Astrocyte (in vitro differentiated cells and primary cell): Measurements from ENCODE around the gene ULBP1. TPM values are rescaled to one million over a fixed set of nuclear protein-coding genes. Genes with fewer than 3 reads are reported as not detected.

ENCODE experiments used
- DNase-seq: peaks from one replicate; pipeline ENCODE4 v3.0.0-alpha.2; 2010; ENCODE audit warnings: low read depth
- FAIRE-seq: peaks from 2 replicates; lab custom pipeline; 2011; peaks lifted over from hg19 to GRCh38; lab: Jason Lieb, UNC
- H2AFZ ChIP-seq: 2 replicates; pipeline ENCODE4 v1.6.0; 2012; ENCODE audit warnings: low read depth, low read length, inconsistent platforms
- H3K27ac ChIP-seq: 2 replicates; pipeline ENCODE4 v1.5.1; 2011; ENCODE audit warnings: low read depth, low read length, inconsistent platforms
- H3K27me3 ChIP-seq: 2 replicates; pipeline ENCODE4 v1.6.0; 2011; ENCODE audit warnings: low read length, inconsistent platforms; ENCODE audit not compliant: insufficient read depth
- H3K36me3 ChIP-seq: 2 replicates; pipeline ENCODE4 v1.5.1; 2011; ENCODE audit warnings: low read length, inconsistent platforms; ENCODE audit not compliant: insufficient read depth
- H3K4me1 ChIP-seq: 2 replicates; pipeline ENCODE4 v1.5.1; 2011; ENCODE audit warnings: low read length, inconsistent platforms; ENCODE audit not compliant: insufficient read depth
- H3K4me2 ChIP-seq: 2 replicates; pipeline ENCODE4 v1.6.0; 2012; ENCODE audit warnings: low read length, inconsistent platforms
- H3K4me3 ChIP-seq: 2 replicates; pipeline ENCODE4 v1.5.1; 2011; ENCODE audit warnings: low read depth, mild to moderate bottlenecking, low read length, inconsistent platforms; ENCODE audit not compliant: insufficient read depth
- H3K79me2 ChIP-seq: 2 replicates; pipeline ENCODE4 v1.6.0; 2012; ENCODE audit warnings: mild to moderate bottlenecking, low read length, inconsistent platforms; ENCODE audit not compliant: insufficient read depth
- H3K9ac ChIP-seq: 2 replicates; pipeline ENCODE4 v1.6.0; 2012; ENCODE audit warnings: mild to moderate bottlenecking, low read length, inconsistent platforms
- H3K9me3 ChIP-seq: 2 replicates; pipeline ENCODE4 v1.5.1; 2012; ENCODE audit warnings: low read depth, mild to moderate bottlenecking, low read length, inconsistent platforms; ENCODE audit not compliant: insufficient read depth
- H4K20me1 ChIP-seq: 2 replicates; pipeline ENCODE4 v1.6.0; 2012; ENCODE audit warnings: low read length, inconsistent platforms; ENCODE audit not compliant: insufficient read depth
- H3K27ac Mint-ChIP-seq: one replicate; pipeline ENCODE4 v1.8.0; 2021; ENCODE audit warnings: mild to moderate bottlenecking, mixed read lengths; ENCODE audit not compliant: unreplicated experiment
- H3K27me3 Mint-ChIP-seq: one replicate; pipeline ENCODE4 v1.8.0; 2021; ENCODE audit warnings: low read depth, mixed read lengths; ENCODE audit not compliant: unreplicated experiment
- H3K36me3 Mint-ChIP-seq: one replicate; pipeline ENCODE4 v1.8.0; 2021; ENCODE audit warnings: low read depth, mixed read lengths; ENCODE audit not compliant: unreplicated experiment
- H3K4me1 Mint-ChIP-seq: one replicate; pipeline ENCODE4 v1.8.0; 2021; ENCODE audit warnings: low read depth, mixed read lengths; ENCODE audit not compliant: unreplicated experiment
- H3K4me3 Mint-ChIP-seq: one replicate; pipeline ENCODE4 v1.8.0; 2021; ENCODE audit warnings: mild to moderate bottlenecking, moderate library complexity, mixed read lengths; ENCODE audit not compliant: unreplicated experiment
- H3K9me3 Mint-ChIP-seq: one replicate; pipeline ENCODE4 v1.8.0; 2021; ENCODE audit warnings: mild to moderate bottlenecking, mixed read lengths; ENCODE audit not compliant: unreplicated experiment
- CTCF ChIP-seq: IDR thresholded peaks from 2 replicates; pipeline ENCODE4 v1.5.1; 2011; ENCODE audit warnings: low read depth, mild to moderate bottlenecking, inconsistent platforms, low read length, moderate library complexity; ENCODE audit not compliant: insufficient read depth
- EZH2 ChIP-seq: IDR thresholded peaks from 2 replicates; pipeline ENCODE4 v1.6.1; 2012; ENCODE audit warnings: mild to moderate bottlenecking, low read length, inconsistent platforms; ENCODE audit not compliant: insufficient read depth
- total RNA-seq: library from RNA; stranded (reverse); gene quantifications from 2 replicates; pipeline ENCODE4 v1.2.1, GENCODE V29; 2021

The ULBP1 gene
- total RNA-seq, 1 donor from 2014 or later = 7.4 TPM

DNA sequence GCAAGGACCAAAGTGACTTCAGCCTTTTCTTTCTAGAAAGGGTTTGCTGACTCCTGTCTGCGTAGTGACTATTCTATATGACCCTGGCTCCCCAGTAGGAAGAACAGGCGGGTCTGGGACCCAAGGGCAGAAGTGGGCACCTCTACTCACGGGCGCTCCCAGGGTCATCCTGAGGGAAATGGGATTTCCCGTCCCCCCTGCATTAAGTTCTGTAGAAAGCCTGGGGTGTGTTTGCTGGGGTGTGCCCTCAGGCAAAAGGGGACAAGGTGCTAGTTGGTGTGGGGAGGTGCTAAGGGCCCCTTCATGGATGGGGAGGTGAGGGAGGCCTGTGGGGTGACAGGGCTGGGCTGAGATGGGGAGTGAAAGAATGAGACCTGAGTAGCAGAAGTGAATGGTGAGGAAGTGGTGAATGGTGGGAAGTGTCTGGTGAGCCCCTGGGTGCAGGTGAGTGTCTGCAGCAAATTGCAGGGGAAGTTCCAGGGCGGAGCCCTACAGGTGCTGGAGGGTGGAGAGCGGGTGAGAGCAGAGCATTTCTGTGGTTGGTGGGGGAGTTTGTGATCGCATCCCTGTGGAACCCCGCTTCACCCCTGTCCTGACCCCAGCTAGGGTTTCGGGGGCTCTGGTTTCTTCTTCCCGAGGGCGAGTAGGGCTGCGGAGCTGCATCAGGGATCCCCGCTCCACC lies 40.5 kb downstream of the ULBP1 start:
- H3K79me2 ChIP-seq = no peaks in the 10 kb centered on the region
- peaks cover 12% of the 10 kb centered on the region for H3K27me3 ChIP-seq
- H3K36me3 ChIP-seq = no peaks in the 10 kb centered on the region
- peak overlapping the region; percentile 55 for H3K9ac ChIP-seq
- TF ChIP-seq EZH2 = peak; percentile 38
- TF ChIP-seq CTCF = no peak
- peaks cover 6% of the 10 kb centered on the region for H3K9me3 Mint-ChIP-seq
- peak overlapping the region; percentile 83 for H2AFZ ChIP-seq
- peaks cover 9% of the 10 kb centered on the region for H3K4me1 Mint-ChIP-seq
- H3K4me3 Mint-ChIP-seq = peak overlapping the region; percentile 84
- H3K27ac ChIP-seq = no peak overlapping the region
- DNase-seq (no peak), FAIRE-seq (no peak)
- no peaks in the 10 kb centered on the region for H3K36me3 Mint-ChIP-seq
- H3K9me3 ChIP-seq = peaks cover 3% of the 10 kb centered on the region
- H3K4me3 ChIP-seq = peak overlapping the region; percentile 62
- H3K4me2 ChIP-seq = peak overlapping the region; percentile 89
- no peak overlapping the region for H3K27ac Mint-ChIP-seq
- H3K4me1 ChIP-seq = peaks cover 10% of the 10 kb centered on the region
- H3K27me3 Mint-ChIP-seq = peaks cover 55% of the 10 kb centered on the region
- no peaks in the 10 kb centered on the region for H4K20me1 ChIP-seq

DNA sequence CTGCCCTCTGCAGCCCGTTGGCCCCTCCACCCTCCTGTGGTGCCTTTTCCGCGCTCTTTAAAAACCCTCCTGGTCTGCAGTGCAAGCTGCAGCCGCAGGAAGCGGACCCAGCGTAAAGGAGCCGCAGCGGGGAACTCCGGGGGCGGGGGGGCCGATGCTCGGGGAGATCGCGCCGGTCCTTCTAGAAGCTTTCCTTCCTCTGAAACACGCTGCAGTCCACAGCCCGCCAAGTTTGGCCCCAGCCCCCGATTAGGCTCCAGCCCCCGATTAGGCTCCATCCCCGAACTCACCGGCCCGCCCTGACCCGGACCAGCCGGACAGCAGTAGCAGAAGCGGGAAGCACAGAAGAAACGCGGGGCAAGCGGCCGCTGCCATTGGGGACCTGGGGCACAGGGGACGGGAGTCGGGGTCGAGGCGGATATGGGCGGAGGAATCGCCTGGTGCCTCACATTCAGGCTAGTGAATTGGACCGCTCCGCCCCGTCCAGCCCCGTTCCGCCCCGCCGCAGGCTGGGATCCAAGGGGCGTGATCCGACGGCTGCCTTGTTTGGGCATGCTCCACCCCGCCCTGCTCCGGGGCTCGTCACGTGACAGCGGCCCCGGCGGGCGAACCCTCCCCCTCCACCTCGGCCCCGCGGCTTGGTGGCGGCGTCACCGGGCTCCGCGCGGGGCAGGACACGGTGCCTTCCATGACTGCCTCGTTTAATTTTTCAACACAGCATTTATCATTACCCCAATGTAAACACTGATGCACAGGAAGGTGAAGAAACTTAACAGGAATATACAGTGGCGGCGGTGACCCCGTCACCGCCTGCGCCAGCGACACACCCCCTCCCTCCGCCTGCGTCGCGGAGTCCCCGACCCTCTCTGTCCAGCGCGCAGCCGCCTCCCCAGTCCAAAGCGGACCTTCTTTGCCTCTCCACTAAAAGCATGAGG lies 41.3 kb downstream of the ULBP1 start:
- peak overlapping the region; percentile 83 for H2AFZ ChIP-seq
- Mint-ChIP-seq H3K4me1 (peaks cover 9% of the 10 kb centered on the region), H3K4me3 (peak overlapping the region; percentile 84), H3K27me3 (peaks cover 55% of the 10 kb centered on the region), H3K27ac (no peak overlapping the region), H3K36me3 (no peaks in the 10 kb centered on the region), H3K9me3 (peaks cover 6% of the 10 kb centered on the region)
- H3K4me1 ChIP-seq = peaks cover 10% of the 10 kb centered on the region
- FAIRE-seq (peak; percentile 5), DNase-seq (peak; percentile 71)
- no peaks in the 10 kb centered on the region for H3K36me3 ChIP-seq
- peak overlapping the region; percentile 62 for H3K4me3 ChIP-seq
- peaks cover 17% of the 10 kb centered on the region for H3K27me3 ChIP-seq
- peak overlapping the region; percentile 89 for H3K4me2 ChIP-seq
- H3K9me3 ChIP-seq = peaks cover 3% of the 10 kb centered on the region
- peak overlapping the region; percentile 58 for H3K9ac ChIP-seq
- no peak overlapping the region for H3K27ac ChIP-seq
- no peaks in the 10 kb centered on the region for H4K20me1 ChIP-seq
- TF ChIP-seq CTCF (no peak), EZH2 (no peak)
- no peaks in the 10 kb centered on the region for H3K79me2 ChIP-seq
